SKM-1 (cell line): Measurements from ENCODE around the gene ST7L.
"Not testable (repeated sequence)": the region's sequence is repeated elsewhere in the genome, so short reads cannot be mapped to it uniquely, and the experiment has no call there.

Experiments used
- DNase-seq: peaks from one replicate; lab custom pipeline; 2025; ENCODE audit not compliant: unreplicated experiment; lab: John Stamatoyannopoulos, UW

ST7L gene

DNA sequence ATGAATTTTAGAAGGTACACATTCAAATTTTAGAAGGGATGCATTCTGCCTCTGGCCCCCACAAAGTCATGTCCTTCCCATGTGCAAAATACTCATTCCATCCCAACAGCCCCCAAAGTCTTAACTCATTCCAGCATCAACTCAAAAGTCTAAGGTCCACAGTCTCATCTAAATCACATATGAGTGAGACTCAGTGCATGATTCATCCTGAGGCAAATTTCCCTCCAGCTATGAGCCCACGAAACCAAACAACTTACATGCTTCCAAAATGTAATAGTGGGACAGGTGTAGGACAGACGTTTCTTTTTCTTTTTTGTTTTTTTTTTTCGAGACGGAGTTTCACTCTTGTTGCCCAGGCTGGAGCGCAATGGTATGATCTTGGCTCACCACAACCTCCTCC lies 122.7 kb downstream of the ST7L start:
- no peak for DNase-seq

DNA sequence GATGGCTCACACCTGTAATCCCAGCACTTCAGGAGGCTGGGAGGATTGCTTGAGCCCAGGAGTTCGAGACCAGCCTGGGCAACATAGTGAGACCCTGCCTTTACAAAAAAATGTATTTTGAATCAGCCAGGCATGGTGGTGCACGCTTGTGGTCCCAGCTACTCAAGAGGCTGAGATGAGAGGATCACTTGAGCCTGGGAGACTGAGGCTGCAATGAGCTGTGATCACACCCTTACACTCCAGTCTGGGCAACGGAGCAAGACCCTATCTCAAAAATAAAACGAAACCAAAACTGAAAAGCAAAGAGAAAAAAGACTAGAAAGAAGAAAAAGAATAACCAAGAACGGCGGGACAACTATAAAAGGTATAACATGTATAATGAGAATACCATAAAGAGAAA lies 125.6 kb downstream of the ST7L start:
- DNase-seq: no peak

DNA sequence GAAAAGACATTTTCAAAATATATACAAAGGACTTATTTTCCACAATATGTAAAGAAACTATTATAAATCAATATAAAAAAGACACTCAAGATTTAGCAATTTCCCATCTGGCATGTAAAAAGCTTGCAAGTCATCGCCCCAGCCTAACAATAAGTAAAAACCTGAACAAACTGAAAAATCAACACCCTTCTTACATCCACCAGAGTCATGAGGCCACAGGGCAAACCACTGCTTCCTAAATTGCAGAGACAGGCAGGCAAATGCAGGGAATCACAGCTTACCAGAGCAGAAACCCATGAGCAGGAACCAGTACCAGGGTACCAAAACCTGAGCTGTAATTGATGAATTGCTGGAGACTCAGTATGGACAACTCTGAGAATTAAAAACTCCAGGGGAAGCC lies 126.9 kb downstream of the ST7L start:
- no peak for DNase-seq

DNA sequence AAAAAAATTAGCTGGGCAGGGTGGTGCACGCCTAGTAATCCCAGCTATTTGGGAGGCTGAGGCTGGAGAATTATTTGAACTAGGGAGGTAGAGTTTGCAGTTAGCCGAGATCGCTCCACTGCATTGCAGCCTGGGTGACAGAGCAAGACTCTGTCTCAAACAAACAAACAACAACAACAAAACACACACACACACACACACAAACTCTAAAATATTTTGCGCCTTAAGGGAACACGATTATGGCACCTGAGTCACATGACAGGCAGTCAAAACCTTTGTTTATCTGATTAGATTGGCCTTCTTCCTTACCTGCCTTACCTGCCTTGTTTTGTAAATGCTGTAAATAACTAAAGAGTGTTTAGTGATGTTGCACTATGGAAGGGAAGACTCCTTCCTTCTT lies 130.8 kb downstream of the ST7L start:
- DNase-seq: no peak

DNA sequence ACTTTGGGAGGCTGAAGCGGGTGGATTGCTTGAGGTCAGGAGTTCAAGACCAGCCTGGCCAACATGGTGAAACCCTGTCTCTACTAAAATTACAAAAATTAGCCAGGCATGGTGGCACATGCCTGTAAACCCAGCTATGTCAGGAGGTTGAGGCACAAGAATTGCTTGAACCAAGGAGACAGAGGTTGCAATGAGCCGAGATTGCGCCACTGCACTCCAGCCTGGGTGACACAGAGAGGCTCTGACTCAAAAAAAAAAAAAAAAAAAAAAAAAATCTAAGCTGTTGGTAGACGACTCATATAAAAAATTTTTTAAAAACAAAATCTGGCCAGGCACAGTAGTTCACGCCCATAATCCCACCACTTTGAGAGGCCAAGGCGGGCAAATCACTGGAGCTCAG lies 131.3 kb downstream of the ST7L start:
- DNase-seq: not testable (repeated sequence)

DNA sequence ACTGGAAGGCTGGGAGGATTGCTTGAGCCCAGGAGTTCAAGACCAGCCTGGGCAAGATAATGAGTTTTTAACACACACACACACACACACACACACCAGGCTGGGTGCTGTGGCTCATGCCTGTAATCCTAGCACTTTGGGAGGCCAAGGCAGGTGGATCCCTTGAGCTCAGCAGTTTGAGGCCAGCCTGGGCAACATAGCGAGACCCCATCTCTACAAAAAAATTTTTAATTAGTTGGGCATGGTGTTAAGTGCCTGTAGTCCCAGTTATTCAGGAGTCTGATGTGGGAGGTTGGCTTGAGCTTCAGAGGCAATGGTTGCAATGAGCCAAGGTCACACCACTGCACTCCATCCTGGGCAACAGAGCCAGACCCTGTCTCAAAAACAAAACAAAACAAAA lies 132.9 kb downstream of the ST7L start:
- not testable (repeated sequence) for DNase-seq

DNA sequence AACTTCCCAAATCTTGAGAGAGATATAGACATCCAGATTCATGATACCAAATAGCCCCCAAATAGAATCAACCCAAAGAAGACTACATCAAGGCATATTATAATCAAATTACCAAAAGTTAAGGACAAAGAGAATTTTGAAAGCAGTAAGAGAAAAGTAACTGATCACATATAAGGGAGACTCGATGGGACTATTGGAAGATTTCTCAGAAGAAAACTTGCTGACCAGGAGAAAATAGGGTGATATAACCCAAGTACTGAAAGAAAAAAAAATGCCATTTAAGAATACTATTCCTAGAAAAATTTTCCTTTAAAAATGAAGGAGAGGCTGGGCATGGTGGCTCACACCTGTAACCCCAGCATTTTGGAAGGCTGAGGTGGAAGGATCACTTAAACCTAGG lies 140.6 kb downstream of the ST7L start:
- DNase-seq: no peak

DNA sequence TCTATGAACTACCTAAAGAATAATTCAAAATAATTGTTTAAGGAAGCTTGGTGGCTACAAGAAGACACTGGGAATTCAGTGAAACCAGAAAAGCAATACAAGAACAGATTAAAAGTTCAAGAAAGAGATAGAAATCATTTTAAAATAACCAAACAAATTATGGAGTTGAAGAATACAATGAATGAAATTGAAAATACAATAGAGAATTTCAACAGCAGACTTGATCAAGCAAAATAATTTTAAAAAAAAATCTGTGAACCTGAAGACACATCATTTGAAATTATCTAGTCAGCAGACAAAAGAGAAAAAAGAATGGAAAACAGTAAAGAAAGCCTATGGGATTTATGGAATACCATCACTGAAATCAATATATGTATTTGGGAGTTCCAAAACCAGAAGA lies 141.4 kb downstream of the ST7L start:
- no peak for DNase-seq
